Measurements from ENCODE around the gene ANKRD11.

- TF ChIP-seq EZH2 (IDR thresholded peaks at IDR 0.05; ENCODE audit: low read length, missing control alignments) (no peak), CTCF (conservative IDR thresholded peaks at IDR 0.05 in 1 of 2, IDR thresholded peaks at IDR 0.05 in 1 of 2; ENCODE audit: low read depth in 1 of 2, low read length in 2 of 2) (no peak)
Measured at GRCh38 chr16:89261691-89262563, 228.4 kb downstream of the ANKRD11 start.
